IMR-90 (cell line): ENCODE measurements around the gene GORASP1. TPM values are rescaled to one million over a fixed set of nuclear protein-coding genes. Genes with fewer than 3 reads are reported as not detected.

Experiments
- ATAC-seq: fragments of 200-7000 bp; cut with Tn5 transposase; 2 replicates; pipeline ENCODE4 v1.9.1; 2020; ENCODE audit warnings: low read depth, mild to moderate bottlenecking, moderate library complexity
- BruUV-seq: library from RNA; stranded (reverse); fragments of 400-500 nt; replicated peaks from 2 replicates; lab custom pipeline; 2021; lab: Mats Ljungman, UMichigan
- CTCF ChIA-PET: fragments of 300-600 bp; formaldehyde crosslinking; extraction: SDS; loops from one replicate; lab custom pipeline; 2021; ENCODE audit warnings: antibody characterized with exemption; lab: Yijun Ruan, JAX
- POLR2A ChIA-PET: fragments of 300-600 bp; sonication (Branson Sonifier 250); formaldehyde crosslinking; loops from one replicate; lab custom pipeline; 2022; ENCODE audit warnings: antibody characterized with exemption; ENCODE audit not compliant: unreplicated experiment; lab: Charles Lee
- DNase-seq: peaks from one replicate; pipeline ENCODE4 v3.0.0; 2013
- H2AFZ ChIP-seq: replicated peaks from 2 replicates; pipeline ENCODE3; 2013; ENCODE audit warnings: low read length, mild to moderate bottlenecking; ENCODE audit not compliant: poor library complexity
- H2AK5ac ChIP-seq: 2 replicates; pipeline ENCODE4 v1.6.1; 2013; ENCODE audit warnings: low read depth, low read length, inconsistent platforms
- H2AK9ac ChIP-seq: replicated peaks from 2 replicates; pipeline ENCODE3; 2013; ENCODE audit warnings: mild to moderate bottlenecking, low read depth, low read length, moderate library complexity; ENCODE audit not compliant: poor library complexity
- H2BK120ac ChIP-seq: 2 replicates; pipeline ENCODE4 v1.6.1; 2013; ENCODE audit warnings: low read depth, low read length, inconsistent platforms
- H2BK15ac ChIP-seq: 3 replicates; pipeline ENCODE4 v1.6.1; 2013; ENCODE audit warnings: low read depth, low read length, inconsistent platforms
- H2BK20ac ChIP-seq: 2 replicates; pipeline ENCODE4 v1.6.1; 2013; ENCODE audit warnings: low read depth, mild to moderate bottlenecking, inconsistent platforms, low read length, moderate library complexity
- H2BK5ac ChIP-seq: 2 replicates; pipeline ENCODE4 v1.6.1; 2013; ENCODE audit warnings: mild to moderate bottlenecking, low read depth, low read length, inconsistent platforms; ENCODE audit not compliant: poor library complexity, severe bottlenecking
- H3K14ac ChIP-seq: replicated peaks from 2 replicates; pipeline ENCODE4 v1.6.1; 2013; ENCODE audit warnings: low read depth, low read length, inconsistent platforms
- H3K18ac ChIP-seq: 2 replicates; pipeline ENCODE4 v1.6.1; 2013; ENCODE audit warnings: low read depth, low read length, control low read depth
- H3K23ac ChIP-seq: 2 replicates; pipeline ENCODE4 v1.6.1; 2013; ENCODE audit warnings: low read depth, low read length, inconsistent platforms
- H3K27ac ChIP-seq: 2 replicates; pipeline ENCODE4 v1.5.1; 2013; ENCODE audit warnings: mild to moderate bottlenecking, control low read depth, low read length; ENCODE audit not compliant: insufficient read depth
- H3K27me3 ChIP-seq: 2 replicates; pipeline ENCODE4 v1.6.1; 2013; ENCODE audit warnings: low read length; ENCODE audit not compliant: control insufficient read depth, insufficient read depth
- H3K36me3 ChIP-seq: 2 replicates; pipeline ENCODE4 v1.6.1; 2013; ENCODE audit warnings: low read length, mixed read lengths; ENCODE audit not compliant: control insufficient read depth, insufficient read depth
- H3K4ac ChIP-seq: 2 replicates; pipeline ENCODE4 v1.6.1; 2013; ENCODE audit warnings: low read depth, low read length, inconsistent platforms
- H3K4me1 ChIP-seq: 2 replicates; pipeline ENCODE4 v1.6.1; 2013; ENCODE audit warnings: low read length, mixed read lengths; ENCODE audit not compliant: control insufficient read depth, insufficient read depth
- H3K4me2 ChIP-seq: 2 replicates; pipeline ENCODE4 v1.6.1; 2013; ENCODE audit warnings: low read depth, mild to moderate bottlenecking, control low read depth, low read length, moderate library complexity
- H3K4me3 ChIP-seq: 2 replicates; pipeline ENCODE4 v1.5.1; 2013; ENCODE audit warnings: low read depth, mild to moderate bottlenecking, control low read depth, low read length, moderate library complexity; ENCODE audit not compliant: insufficient read depth
- H3K56ac ChIP-seq: 2 replicates; pipeline ENCODE4 v1.6.1; 2013; ENCODE audit warnings: low read length, inconsistent platforms; ENCODE audit not compliant: insufficient read depth; ENCODE audit errors: extremely low read depth
- H3K79me1 ChIP-seq, 2 experiments: 2 replicates each; pipeline ENCODE4 v1.6.1; 2013; ENCODE audit warnings: low read length in 2 of 2, inconsistent platforms in 1 of 2, low read depth in 1 of 2
- H3K9ac ChIP-seq: 2 replicates; pipeline ENCODE4 v1.6.1; 2013; ENCODE audit warnings: low read depth, low read length, control low read depth
- H3K9me1 ChIP-seq: 2 replicates; pipeline ENCODE4 v1.6.1; 2013; ENCODE audit warnings: low read length, inconsistent platforms; ENCODE audit not compliant: insufficient read depth
- H3K9me3 ChIP-seq: 2 replicates; pipeline ENCODE4 v1.6.1; 2013; ENCODE audit warnings: low read length; ENCODE audit not compliant: control insufficient read depth, insufficient read depth
- H4K20me1 ChIP-seq: 2 replicates; pipeline ENCODE4 v1.6.1; 2013; ENCODE audit warnings: low read length, inconsistent platforms; ENCODE audit not compliant: insufficient read depth
- H4K5ac ChIP-seq: 2 replicates; pipeline ENCODE4 v1.6.1; 2013; ENCODE audit warnings: mild to moderate bottlenecking, low read depth, low read length, control low read depth
- H4K8ac ChIP-seq, 2 experiments: 2 replicates each; pipeline ENCODE4 v1.6.1; 2013; ENCODE audit warnings: low read depth in 2 of 2, low read length in 2 of 2, control low read depth in 1 of 2, inconsistent platforms in 1 of 2
- H4K91ac ChIP-seq: 2 replicates; pipeline ENCODE4 v1.6.1; 2013; ENCODE audit warnings: low read depth, low read length, inconsistent platforms; ENCODE audit not compliant: insufficient read depth
- CEBPB ChIP-seq: IDR thresholded peaks from 2 replicates; pipeline ENCODE4 v1.6.1; 2012; ENCODE audit warnings: low read depth, low read length, improper control_type of control experiment
- MXI1 ChIP-seq: IDR thresholded peaks from 2 replicates; pipeline ENCODE4 v1.6.1; 2012; ENCODE audit warnings: low read depth, mild to moderate bottlenecking, low read length, moderate library complexity, borderline replicate concordance
- RAD21 ChIP-seq: IDR thresholded peaks from 2 replicates; pipeline ENCODE4 v1.6.1; 2012; ENCODE audit warnings: low read length, improper control_type of control experiment
- RCOR1 ChIP-seq: IDR thresholded peaks from 2 replicates; pipeline ENCODE4 v1.6.1; 2012; ENCODE audit warnings: mild to moderate bottlenecking, low read length, improper control_type of control experiment; ENCODE audit not compliant: insufficient replicate concordance
- SMC3 ChIP-seq: fragments of 150-350 bp; IDR thresholded peaks from 2 replicates; pipeline ENCODE4 v1.6.1; 2016; ENCODE audit warnings: low read depth, mild to moderate bottlenecking, antibody characterized with exemption, low read length, moderate library complexity
- WGBS, 2 experiments: methylation state at CpG; one replicate each; pipeline versions ENCODE4 v1.1.5 to v1.1.7; 2013; ENCODE audit warnings: missing lambda C conversion rate in 2 of 2; ENCODE audit not compliant: insufficient read length in 1 of 2; ENCODE audit errors: extremely low coverage in 2 of 2; 5-methylcytosine and 5-hydroxymethylcytosine counted together
- dilution Hi-C: fragments of 300-500 bp; cut with HindIII; formaldehyde crosslinking; loops from one replicate; pipeline ENCODE4 v1.14.3; 2018; ENCODE audit warnings: low sequenced_read_pairs; ENCODE audit not compliant: unreplicated experiment
- in situ Hi-C: fragments of 300-500 bp; cut with MboI; formaldehyde crosslinking; loops from 3 replicates; pipeline ENCODE4 v1.14.3; 2019; ENCODE audit warnings: low sequenced_read_pairs, inconsistent platforms, mixed read lengths
- intact Hi-C: fragments of 100-400 bp; cut with micrococcal nuclease; formaldehyde crosslinking; loops from 2 replicates; pipeline ENCODE4 v1.10.0; 2022
- polyA plus RNA-seq, 3 experiments: library from polyadenylated mRNA; depleted of rRNA; stranded (reverse); fragments of >200 nt; gene quantifications; 2 replicates each; pipeline ENCODE4 v1.2.3, GENCODE V29; 2012; ENCODE audit warnings: low replicate concordance in 1 of 3
- total RNA-seq: library from RNA; depleted of rRNA; stranded (reverse); fragments of >200 nt; gene quantifications from 2 replicates; pipeline ENCODE4 v1.2.3, GENCODE V29; 2012
- TF ChIP-seq, protein P1 (sequence below): fragments of 150-350 bp; IDR thresholded peaks from 2 replicates; pipeline ENCODE4 v1.6.1; 2017; ENCODE audit warnings: mild to moderate bottlenecking, antibody characterized with exemption, low read length, low read depth
- TF ChIP-seq, protein P2 (sequence below): conservative IDR thresholded peaks from 2 replicates; pipeline ENCODE4 v1.5.1; 2012; ENCODE audit warnings: mild to moderate bottlenecking, low read depth, low read length, improper control_type of control experiment

GORASP1 gene
- total and polyA plus RNA-seq, 2 of the 4 experiments (the other 2 are of a cell fraction): 35.0 to 56.6 TPM

DNA sequence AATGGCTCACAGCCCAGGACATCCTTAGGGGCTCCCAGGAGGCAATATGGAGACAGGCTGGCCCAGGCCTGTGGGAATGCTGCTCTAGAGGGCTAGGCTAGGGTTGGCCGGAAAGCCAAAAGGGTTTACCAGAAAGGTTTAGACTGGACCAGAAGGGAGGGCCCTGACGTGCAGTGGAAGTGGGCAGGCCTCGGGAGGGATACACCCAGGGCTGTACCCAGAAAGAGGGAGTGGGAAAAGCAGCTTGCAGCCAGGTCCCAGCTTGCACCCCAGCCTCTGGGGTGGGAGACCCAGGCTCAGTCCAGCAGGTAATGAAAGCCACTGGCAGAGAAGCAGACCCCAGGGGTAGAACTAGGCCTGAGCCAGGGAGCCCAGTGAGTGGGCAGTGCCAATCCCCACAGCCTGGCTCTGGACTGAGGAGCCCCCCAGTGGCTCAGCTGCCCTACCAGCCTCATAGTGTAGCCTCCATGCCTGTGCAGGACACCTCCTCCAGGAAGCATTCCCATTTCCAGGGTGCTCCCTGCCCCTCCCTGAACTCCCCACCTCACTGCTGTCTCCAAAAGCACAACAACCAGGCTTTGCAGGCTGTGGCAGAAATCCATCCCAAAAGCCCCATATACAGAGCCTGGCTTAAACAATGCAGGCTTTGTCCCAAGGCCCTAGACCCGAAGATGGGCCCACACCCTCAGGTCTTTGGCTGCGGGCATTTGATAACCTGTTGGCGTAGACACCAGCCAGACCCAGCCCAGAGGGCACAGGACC is 3.5 kb downstream of the GORASP1 start:
- no peak overlapping the region for H3K23ac ChIP-seq
- peak overlapping the region; percentile 25 for H2AK9ac ChIP-seq
- CTCF ChIA-PET: no interaction called here
- H3K27me3 ChIP-seq: no peaks in the 10 kb centered on the region
- no peak overlapping the region for H2BK120ac ChIP-seq
- no TSS peak for BruUV-seq
- no peak overlapping the region for H2BK15ac ChIP-seq
- H3K14ac ChIP-seq: no peak overlapping the region
- intact Hi-C loops: no loop called here
- 90% methylated on average over 2 of the region's 6 CpGs; no CpG with 5 or more reads in 1 of the 2 experiments for WGBS, 2 experiments
- H3K18ac ChIP-seq: no peak overlapping the region
- POLR2A ChIA-PET: interaction anchor here (0.6 kb wide), 1 partner anchor 12 kb away, joined by 3 read pairs; no protein-coding TSS in a partner anchor
- dilution Hi-C loops: no loop called here
- no peak overlapping the region for H2AFZ ChIP-seq
- H2BK20ac ChIP-seq: no peak overlapping the region
- H4K5ac ChIP-seq: no peak overlapping the region
- H3K4me1 ChIP-seq: peaks cover 4% of the 10 kb centered on the region; the same call in 1 of the 2 replicates
- H3K56ac ChIP-seq: no peak overlapping the region
- in situ Hi-C loops: no loop called here
- no peak overlapping the region for H3K4me3 ChIP-seq
- TF ChIP-seq CEBPB (no peak), MXI1 (no peak), RAD21 (no peak), SMC3 (no peak), RCOR1 (no peak)
- TF ChIP-seq, protein P1, sequence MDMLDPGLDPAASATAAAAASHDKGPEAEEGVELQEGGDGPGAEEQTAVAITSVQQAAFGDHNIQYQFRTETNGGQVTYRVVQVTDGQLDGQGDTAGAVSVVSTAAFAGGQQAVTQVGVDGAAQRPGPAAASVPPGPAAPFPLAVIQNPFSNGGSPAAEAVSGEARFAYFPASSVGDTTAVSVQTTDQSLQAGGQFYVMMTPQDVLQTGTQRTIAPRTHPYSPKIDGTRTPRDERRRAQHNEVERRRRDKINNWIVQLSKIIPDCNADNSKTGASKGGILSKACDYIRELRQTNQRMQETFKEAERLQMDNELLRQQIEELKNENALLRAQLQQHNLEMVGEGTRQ: no peak
- TF ChIP-seq, protein P2, sequence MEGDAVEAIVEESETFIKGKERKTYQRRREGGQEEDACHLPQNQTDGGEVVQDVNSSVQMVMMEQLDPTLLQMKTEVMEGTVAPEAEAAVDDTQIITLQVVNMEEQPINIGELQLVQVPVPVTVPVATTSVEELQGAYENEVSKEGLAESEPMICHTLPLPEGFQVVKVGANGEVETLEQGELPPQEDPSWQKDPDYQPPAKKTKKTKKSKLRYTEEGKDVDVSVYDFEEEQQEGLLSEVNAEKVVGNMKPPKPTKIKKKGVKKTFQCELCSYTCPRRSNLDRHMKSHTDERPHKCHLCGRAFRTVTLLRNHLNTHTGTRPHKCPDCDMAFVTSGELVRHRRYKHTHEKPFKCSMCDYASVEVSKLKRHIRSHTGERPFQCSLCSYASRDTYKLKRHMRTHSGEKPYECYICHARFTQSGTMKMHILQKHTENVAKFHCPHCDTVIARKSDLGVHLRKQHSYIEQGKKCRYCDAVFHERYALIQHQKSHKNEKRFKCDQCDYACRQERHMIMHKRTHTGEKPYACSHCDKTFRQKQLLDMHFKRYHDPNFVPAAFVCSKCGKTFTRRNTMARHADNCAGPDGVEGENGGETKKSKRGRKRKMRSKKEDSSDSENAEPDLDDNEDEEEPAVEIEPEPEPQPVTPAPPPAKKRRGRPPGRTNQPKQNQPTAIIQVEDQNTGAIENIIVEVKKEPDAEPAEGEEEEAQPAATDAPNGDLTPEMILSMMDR: no peak
- no peak overlapping the region for H2BK5ac ChIP-seq
- no peak for ATAC-seq
- H3K27ac ChIP-seq: no peak overlapping the region
- H3K9me1 ChIP-seq: peaks cover 8% of the 10 kb centered on the region
- no peak overlapping the region for H2AK5ac ChIP-seq
- no peaks in the 10 kb centered on the region for H3K9me3 ChIP-seq
- peaks cover 17 to 65% of the 10 kb centered on the region in 2 experiments for H3K79me1 ChIP-seq
- no peak overlapping the region for H3K9ac ChIP-seq
- H4K91ac ChIP-seq: no peak overlapping the region
- H3K36me3 ChIP-seq: peaks cover 15% of the 10 kb centered on the region
- peaks cover 59% of the 10 kb centered on the region for H4K20me1 ChIP-seq
- no peak for DNase-seq
- no peak overlapping the region for H4K8ac ChIP-seq
- H3K4ac ChIP-seq: no peak overlapping the region
- H3K4me2 ChIP-seq: no peak overlapping the region
